Activated CD4-positive, alpha-beta T cell treated with anti-CD3 and anti-CD28 coated beads, Interleukin-2, amount 50 U/mL, for 24 hours (primary cell): Measurements from ENCODE around the gene NUDT1.

Source experiments
- DNase-seq, 2 donors: peaks; one replicate each; pipeline ENCODE4 v3.0.0-alpha.2; 2020; ENCODE audit warnings: low read depth in 1 of 2, low spot score in 1 of 2

NUDT1 gene

DNA sequence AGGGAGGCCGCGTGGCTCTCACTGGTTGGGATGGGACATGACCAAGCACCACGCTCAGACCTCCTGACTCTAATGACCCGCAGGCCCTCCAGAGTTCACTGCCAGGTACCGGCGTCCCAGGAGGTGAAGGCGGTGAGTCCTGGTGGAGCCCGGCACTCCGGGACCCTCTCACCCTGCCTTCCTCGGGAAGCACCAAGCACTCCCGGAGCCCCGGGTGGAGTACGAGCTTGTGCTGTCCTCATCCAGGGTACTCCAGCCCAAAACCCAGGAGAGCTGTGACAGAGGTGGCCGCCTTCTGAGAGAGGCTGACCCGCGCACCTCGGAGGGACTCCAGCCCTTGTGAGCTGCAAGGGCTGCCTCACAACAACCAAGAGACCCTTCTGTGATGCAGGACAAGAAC, 18.7 kb upstream of the NUDT1 start:
- DNase-seq = no peak

DNA sequence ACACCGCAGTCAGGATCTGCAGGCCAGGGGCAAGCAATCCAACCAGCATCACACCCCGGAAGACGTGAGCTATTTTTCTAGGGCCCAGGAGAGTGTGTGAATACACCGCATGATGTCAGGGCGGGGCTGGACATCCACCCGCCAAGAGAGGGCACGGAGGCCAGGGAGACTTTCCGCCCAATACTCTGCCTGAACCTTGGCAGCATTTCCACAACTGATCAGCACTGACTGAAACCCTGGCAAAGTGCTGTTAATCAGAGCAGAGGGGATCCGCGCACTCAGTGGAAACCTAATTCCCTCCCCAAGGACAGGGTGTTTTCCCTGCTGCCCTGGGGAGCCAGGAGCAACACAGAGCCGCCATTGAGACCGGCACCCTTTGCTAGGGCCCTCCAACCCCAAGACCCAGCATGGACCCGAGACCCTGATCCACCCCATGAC, 17.5 kb upstream of the NUDT1 start:
- DNase-seq = no peak

- no peak for DNase-seq
Measured at GRCh38 chr7:2224934-2225333, 17.1 kb upstream of the NUDT1 start.

GRCh38 chr7:2225336-2225735, 16.7 kb upstream of the NUDT1 start:
- DNase-seq = no peak

GRCh38 chr7:2225830-2226229, 16.2 kb upstream of the NUDT1 start:
- no peak for DNase-seq

- no peak for DNase-seq
Measured at GRCh38 chr7:2227699-2228098, 14.3 kb upstream of the NUDT1 start.

DNA sequence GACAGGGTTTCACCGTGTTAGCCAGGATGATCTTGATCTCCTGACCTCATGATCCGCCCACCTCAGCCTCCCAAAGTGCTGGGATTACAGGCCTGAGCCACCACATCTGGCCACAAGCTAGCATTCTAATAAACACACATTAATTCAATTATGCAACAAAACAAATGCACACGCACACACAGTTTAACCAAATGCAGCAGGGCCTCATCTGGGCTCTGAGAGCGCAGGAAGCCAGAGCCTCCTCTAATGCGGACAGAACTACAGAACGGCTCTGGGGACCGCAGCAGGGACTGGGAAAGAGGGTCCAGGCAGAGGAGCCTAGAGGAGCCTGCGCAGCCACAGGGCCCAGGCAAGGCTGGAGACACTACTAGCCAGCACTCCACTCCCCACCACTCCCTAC, 13.1 kb upstream of the NUDT1 start:
- DNase-seq = no peak

GRCh38 chr7:2229467-2229866, 12.6 kb upstream of the NUDT1 start:
- no peak for DNase-seq

GRCh38 chr7:2230226-2230625, 11.8 kb upstream of the NUDT1 start:
- no peak for DNase-seq

GRCh38 chr7:2230882-2231281, 11.1 kb upstream of the NUDT1 start:
- DNase-seq = no peak

GRCh38 chr7:2231992-2232765, 9.8 kb upstream of the NUDT1 start:
- DNase-seq = no peak

GRCh38 chr7:2232766-2233520, 9.1 kb upstream of the NUDT1 start, which contains the start of gene MAD1L1:
Gene MAD1L1, minus strand, starts transcription at chr7:2232945. Its CDS starts 2,812 bp downstream, at chr7:2230133.
- peak; percentile 74 to 82 for DNase-seq

DNA sequence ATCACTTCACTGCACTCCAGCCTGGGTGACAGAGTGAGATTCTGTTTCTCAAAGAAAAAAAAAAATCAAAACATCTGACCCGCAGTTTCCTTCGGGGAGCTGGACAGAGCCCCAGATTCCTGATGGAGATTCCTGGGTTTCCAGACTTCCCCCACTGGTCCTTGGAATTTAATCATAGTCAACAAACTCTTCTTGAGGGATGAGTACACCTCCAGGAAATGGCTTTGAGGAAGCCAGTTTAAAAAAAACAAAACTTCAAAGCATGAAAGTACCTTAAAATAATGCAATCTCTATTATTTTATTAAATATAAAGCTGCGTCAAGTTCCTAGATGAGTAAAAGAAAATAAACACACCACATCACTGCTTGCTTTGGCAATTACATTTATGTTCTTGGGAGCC, 8.1 kb upstream of the NUDT1 start:
- DNase-seq = no peak

GRCh38 chr7:2237109-2237602, 4.9 kb upstream of the NUDT1 start:
- DNase-seq = no peak

- no peak for DNase-seq
Measured at GRCh38 chr7:2239242-2239641, 2.8 kb upstream of the NUDT1 start.

DNA sequence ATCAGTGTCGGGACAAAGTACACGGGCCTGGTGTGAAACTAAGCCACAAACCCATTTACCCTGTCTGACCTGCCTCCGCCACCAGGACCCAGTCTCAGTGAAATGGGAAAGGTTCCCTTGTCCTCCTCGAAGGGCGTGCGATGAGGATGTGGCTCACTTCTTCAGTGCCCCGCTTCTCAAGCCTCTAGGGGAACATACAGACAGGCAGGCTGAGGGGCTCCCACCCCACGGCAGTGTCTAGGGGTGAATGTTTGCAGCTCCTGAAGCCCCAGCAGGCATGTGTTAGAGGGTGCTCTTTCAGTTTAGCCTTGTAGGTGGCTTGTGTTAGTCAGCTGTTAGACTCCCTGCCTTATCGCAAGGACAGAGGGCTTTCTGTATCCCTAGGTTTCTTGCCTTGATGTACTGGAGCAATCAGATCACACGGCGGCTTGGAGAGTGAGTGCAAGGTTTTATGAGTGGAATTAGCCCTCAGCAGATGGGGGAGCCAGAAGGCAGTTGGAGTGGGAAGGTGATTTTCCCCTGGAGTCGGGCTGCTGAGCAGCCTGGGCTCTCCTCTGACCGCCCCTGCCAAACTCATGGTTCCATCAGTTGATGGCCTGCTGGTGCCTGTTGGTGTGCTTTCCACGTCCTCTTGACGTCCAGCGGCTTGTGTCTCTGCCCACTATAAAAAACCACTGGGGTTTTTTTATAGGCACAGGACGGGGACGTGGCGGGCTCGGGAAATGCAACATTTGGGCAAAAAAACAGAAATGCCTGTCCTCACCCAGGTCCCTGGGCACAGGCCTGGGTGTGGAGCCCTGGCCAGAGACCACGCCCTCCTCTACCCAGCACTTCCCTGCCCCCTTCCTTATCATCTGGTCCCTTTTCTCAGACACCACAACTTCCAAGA, 759 bp downstream of the NUDT1 start:
- peak in 1 of 2 donors; percentile 5 for DNase-seq

- DNase-seq = no peak
Measured at GRCh38 chr7:2243458-2243857, 1.4 kb downstream of the NUDT1 start.

- DNase-seq = no peak
Measured at GRCh38 chr7:2244404-2244995, 2.5 kb downstream of the NUDT1 start.

DNA sequence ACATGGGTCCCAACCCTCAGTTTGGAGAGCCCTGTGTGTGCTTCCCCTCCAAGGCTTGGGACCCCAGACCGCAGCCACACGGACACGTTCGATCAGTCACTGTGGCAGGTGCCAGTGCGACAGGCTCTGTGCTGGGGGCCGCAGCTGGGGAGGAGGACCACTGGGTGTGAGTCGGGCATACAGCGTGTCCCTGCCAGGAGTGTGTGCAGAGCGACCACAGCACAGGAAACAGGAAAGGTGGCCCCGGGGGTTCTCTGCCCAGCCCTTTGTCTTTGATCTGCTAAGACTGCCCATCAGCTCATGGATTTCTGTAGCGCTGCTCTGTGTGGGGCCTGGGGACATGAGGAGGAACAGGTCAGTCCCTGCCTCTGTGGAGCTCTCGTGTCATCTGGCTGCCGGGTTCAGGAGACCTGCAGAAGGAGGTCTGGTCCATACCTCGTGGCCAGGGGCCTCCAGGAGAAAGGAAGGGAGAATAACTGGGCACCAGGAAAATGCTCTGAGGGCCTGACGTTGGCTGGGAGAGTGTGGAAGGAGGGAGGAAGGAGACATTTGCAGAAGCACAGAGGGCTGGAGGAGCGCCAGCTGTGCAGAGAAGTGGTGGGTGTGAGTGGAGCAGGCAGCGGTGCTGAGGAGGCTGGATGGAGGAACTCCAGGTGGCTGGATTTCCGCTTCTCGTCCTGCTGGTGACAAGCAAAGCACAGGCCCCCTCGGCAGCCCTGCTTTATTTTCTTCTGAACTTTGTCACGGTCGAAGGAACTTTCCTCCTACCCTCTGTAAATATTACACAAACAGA, 4.1 kb downstream of the NUDT1 start:
- no peak for DNase-seq
